ENCODE results near the gene NMS.

- TF ChIP-seq GATA2 (IDR thresholded peaks at IDR 0.05; ENCODE audit: low read depth, low read length) (no peak), GATA3 (IDR thresholded peaks at IDR 0.05; ENCODE audit: low read depth, low read length) (no peak)
These were observed 52.1 kb downstream of the NMS start for GRCh38 chr2:100522430-100522829.

Data from SH-SY5Y (cell line).